Measurements from ENCODE around the gene ARMC5. TPM values are rescaled to one million over a fixed set of nuclear protein-coding genes. Genes with fewer than 3 reads are reported as not detected.

Gene ARMC5
- polyA plus RNA-seq, 2 of the 4 experiments (the other 2 are of a cell fraction) = 3.2 to 6.1 TPM

DNA sequence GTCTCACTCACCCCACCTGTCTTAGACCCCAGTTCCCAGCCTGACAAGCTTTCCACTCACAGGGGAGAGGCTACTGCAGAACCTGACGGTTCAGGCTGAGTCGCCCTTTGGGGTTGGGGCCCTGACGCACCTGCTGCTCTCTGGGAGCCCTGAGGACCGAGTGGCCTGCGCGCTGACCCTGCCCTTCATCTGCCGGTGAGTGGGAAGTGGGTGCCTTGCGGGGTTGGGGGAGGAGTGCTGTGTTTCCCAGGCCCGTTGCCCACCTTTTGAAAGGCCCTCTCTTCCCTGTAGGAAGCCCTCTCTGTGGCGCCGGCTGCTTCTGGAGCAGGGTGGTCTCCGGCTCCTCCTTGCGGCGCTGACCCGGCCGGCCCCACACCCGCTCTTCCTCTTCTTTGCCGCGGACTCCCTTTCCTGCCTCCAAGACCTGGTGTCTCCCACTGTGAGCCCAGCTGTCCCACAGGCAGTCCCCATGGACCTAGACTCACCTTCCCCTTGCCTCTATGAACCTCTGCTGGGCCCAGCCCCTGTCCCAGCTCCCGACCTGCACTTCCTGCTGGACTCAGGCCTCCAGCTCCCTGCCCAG, 6.6 kb downstream of the ARMC5 start:
- H3K4me1 ChIP-seq = peaks cover 2% of the 10 kb centered on the region; the same call in 1 of the 3 replicates
- H3K9me3 ChIP-seq = no peaks in the 10 kb centered on the region
- TF ChIP-seq MYC (IDR thresholded peaks at IDR 0.05; ENCODE audit: borderline replicate concordance, low read length) = no peak
- TF ChIP-seq GATA3 (IDR thresholded peaks at IDR 0.05; ENCODE audit: borderline replicate concordance) = no peak
- ChIA-PET CTCF (no interaction called here), POLR2A (no interaction called here)
- no peak for FAIRE-seq
- no peak for ATAC-seq
- DNase-seq (ENCODE audit: low read depth in 1 of 2, low spot score in 1 of 2) = no peak
- no peak overlapping the region for H3K4me3 ChIP-seq
- H3K27ac ChIP-seq = no peak overlapping the region
- no peak overlapping the region for H3K4me2 ChIP-seq
- 88% methylated on average over 20 of the region's 20 CpGs for WGBS (ENCODE audit: missing lambda C conversion rate)

GRCh38 chr16:31466381-31466841, 7.1 kb downstream of the ARMC5 start:
- H3K9me3 ChIP-seq = no peaks in the 10 kb centered on the region
- ATAC-seq = no peak
- TF ChIP-seq CBX8 (IDR thresholded peaks at IDR 0.05) (no peak), TFCP2L1 (CRISPR knock-in tag; IDR thresholded peaks at IDR 0.05) (no peak), EHMT2 (IDR thresholded peaks at IDR 0.05; ENCODE audit: low read depth) (no peak), HOXA7 (CRISPR knock-in tag; IDR thresholded peaks at IDR 0.05) (no peak)
- no peak overlapping the region for H3K27ac ChIP-seq
- peaks cover 7% of the 10 kb centered on the region for H3K4me1 ChIP-seq
- no peak for DNase-seq (ENCODE audit: low read depth in 1 of 2, low spot score in 1 of 2)
- no peak overlapping the region for H3K4me3 ChIP-seq
- POLR2A ChIA-PET = no interaction called here
- no peak for FAIRE-seq
- CTCF ChIA-PET = no interaction called here
- 83% methylated on average over 8 of the region's 18 CpGs for WGBS (ENCODE audit: missing lambda C conversion rate)
- H3K4me2 ChIP-seq = no peak overlapping the region

GRCh38 chr16:31467151-31467773, 8.0 kb downstream of the ARMC5 start:
- DNase-seq (ENCODE audit: low read depth in 1 of 2, low spot score in 1 of 2) = no peak
- no peak for FAIRE-seq
- ChIA-PET CTCF (no interaction called here), POLR2A (no interaction called here)
- no peak overlapping the region for H3K4me3 ChIP-seq
- no peak overlapping the region for H3K27ac ChIP-seq
- 80% methylated on average over 5 of the region's 5 CpGs for WGBS (ENCODE audit: missing lambda C conversion rate)
- no peak overlapping the region for H3K4me2 ChIP-seq
- no peaks in the 10 kb centered on the region for H3K9me3 ChIP-seq
- H3K4me1 ChIP-seq = peaks cover 9% of the 10 kb centered on the region
- TF ChIP-seq, protein P1, sequence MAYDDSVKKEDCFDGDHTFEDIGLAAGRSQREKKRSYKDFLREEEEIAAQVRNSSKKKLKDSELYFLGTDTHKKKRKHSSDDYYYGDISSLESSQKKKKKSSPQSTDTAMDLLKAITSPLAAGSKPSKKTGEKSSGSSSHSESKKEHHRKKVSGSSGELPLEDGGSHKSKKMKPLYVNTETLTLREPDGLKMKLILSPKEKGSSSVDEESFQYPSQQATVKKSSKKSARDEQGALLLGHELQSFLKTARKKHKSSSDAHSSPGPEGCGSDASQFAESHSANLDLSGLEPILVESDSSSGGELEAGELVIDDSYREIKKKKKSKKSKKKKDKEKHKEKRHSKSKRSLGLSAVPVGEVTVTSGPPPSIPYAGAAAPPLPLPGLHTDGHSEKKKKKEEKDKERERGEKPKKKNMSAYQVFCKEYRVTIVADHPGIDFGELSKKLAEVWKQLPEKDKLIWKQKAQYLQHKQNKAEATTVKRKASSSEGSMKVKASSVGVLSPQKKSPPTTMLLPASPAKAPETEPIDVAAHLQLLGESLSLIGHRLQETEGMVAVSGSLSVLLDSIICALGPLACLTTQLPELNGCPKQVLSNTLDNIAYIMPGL (CRISPR knock-in tag; IDR thresholded peaks at IDR 0.05; ENCODE audit: borderline replicate concordance) = no peak
- TF ChIP-seq FOSL2 (IDR thresholded peaks at IDR 0.05) (no peak), FOSL2 (CRISPR knock-in tag; IDR thresholded peaks at IDR 0.05) (no peak), GATA3 (IDR thresholded peaks at IDR 0.05; ENCODE audit: borderline replicate concordance) (no peak), RFX5 (IDR thresholded peaks at IDR 0.05) (no peak), MAFK (IDR thresholded peaks at IDR 0.05; ENCODE audit: partially characterized antibody) (no peak), POLR2A (IDR thresholded peaks at IDR 0.05; ENCODE audit: low read length) (no peak), ZFP36 (IDR thresholded peaks at IDR 0.05; ENCODE audit: borderline replicate concordance, partially characterized antibody) (no peak), CBX2 (IDR thresholded peaks at IDR 0.05; ENCODE audit: borderline replicate concordance, low read depth) (no peak), FOSB (CRISPR knock-in tag; IDR thresholded peaks at IDR 0.05) (no peak)
- no peak for ATAC-seq

DNA sequence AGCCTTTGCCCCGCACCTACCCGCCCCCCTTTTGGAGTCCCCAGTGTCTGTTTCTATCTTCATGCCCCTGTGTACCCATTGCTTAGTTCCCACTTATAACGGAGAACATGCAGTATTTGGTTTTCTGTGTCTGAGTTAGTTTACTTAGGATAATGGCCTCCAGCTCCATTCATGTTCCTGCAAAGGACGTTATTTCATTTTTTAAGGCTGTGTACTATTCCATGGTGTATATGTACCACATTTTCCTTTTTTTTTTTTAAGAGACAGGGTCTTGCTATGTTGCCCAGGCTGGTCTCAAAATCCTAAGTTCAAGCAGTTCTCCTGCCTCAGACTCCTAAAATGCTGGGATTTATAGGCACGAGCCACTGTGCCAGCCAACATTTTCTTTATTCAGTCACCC, 8.6 kb downstream of the ARMC5 start:
- Histone ChIP-seq H3K4me3 (no peak overlapping the region), H3K4me1 (peaks cover 9% of the 10 kb centered on the region), H3K27ac (no peak overlapping the region), H3K4me2 (no peak overlapping the region), H3K9me3 (no peaks in the 10 kb centered on the region)
- FAIRE-seq = no peak
- no peak for TF ChIP-seq ATOH8 (CRISPR knock-in tag; IDR thresholded peaks at IDR 0.05; ENCODE audit: low read depth)
- ATAC-seq = no peak
- WGBS (ENCODE audit: missing lambda C conversion rate) = 96% methylated on average over 5 of the region's 5 CpGs
- ChIA-PET CTCF (interaction anchor here (0.6 to 4.8 kb wide), 2 partner anchors 9 to 34 kb away, joined by 5 to 28 read pairs; partner anchors contain the start of gene ARMC5), POLR2A (interaction anchor here (1.3 kb wide), 1 partner anchor 9 kb away, joined by 7 read pairs; the partner anchor contains the start of gene ARMC5)
- no peak for DNase-seq (ENCODE audit: low read depth in 1 of 2, low spot score in 1 of 2)

Data from A549 (cell line).